SJCRH30 (cell line): ENCODE results near the gene TARBP2. TPM values are rescaled to one million over a fixed set of nuclear protein-coding genes. Genes with fewer than 3 reads are reported as not detected.

Source experiments
- DNase-seq, 2 experiments: peaks; one replicate each; pipeline ENCODE4 v3.0.0-alpha.2; 2015 to 2020
- H3K27ac ChIP-seq: fragments of 250-450 bp; sonication (Bioruptor Pico); 2 replicates; pipeline ENCODE4 v1.5.1; 2020; ENCODE audit warnings: mild to moderate bottlenecking, moderate library complexity
- H3K27me3 ChIP-seq: fragments of 250-450 bp; sonication (Bioruptor Pico); 2 replicates; pipeline ENCODE4 v1.5.1; 2020; ENCODE audit warnings: mild to moderate bottlenecking, moderate library complexity
- H3K36me3 ChIP-seq: fragments of 250-450 bp; sonication (Bioruptor Pico); 2 replicates; pipeline ENCODE4 v1.5.1; 2020; ENCODE audit warnings: mild to moderate bottlenecking, moderate library complexity
- H3K4me1 ChIP-seq: fragments of 250-450 bp; sonication (Bioruptor Pico); 2 replicates; pipeline ENCODE4 v1.5.1; 2020; ENCODE audit warnings: mild to moderate bottlenecking, moderate library complexity
- H3K4me3 ChIP-seq: fragments of 250-450 bp; sonication (Bioruptor Pico); 2 replicates; pipeline ENCODE4 v1.5.1; 2020; ENCODE audit warnings: mild to moderate bottlenecking, moderate library complexity
- H3K9me3 ChIP-seq: fragments of 250-450 bp; sonication (Bioruptor Pico); replicated peaks from 2 replicates; pipeline ENCODE4 v1.5.1; 2020; ENCODE audit warnings: mild to moderate bottlenecking, moderate library complexity
- total RNA-seq: library from RNA; depleted of rRNA; stranded (reverse); fragments of >200 nt; shearing (Covaris generic); gene quantifications from 2 replicates; pipeline ENCODE4 v1.2.3, GENCODE V29; 2014; rRNA removed

TARBP2 gene
- total RNA-seq, result 35.2 and 41.2 TPM in 2 replicates

GRCh38 chr12:53500776-53501614 lies at the start of gene TARBP2:
Gene TARBP2, plus strand, starts transcription at chr12:53501283. Its CDS starts 126 bp downstream, at chr12:53501409.
- Histone ChIP-seq H3K4me1 (peaks cover 15% of the 10 kb centered on the region), H3K36me3 (no peaks in the 10 kb centered on the region), H3K4me3 (peak within 1 kb of the TSS; percentile 80), H3K9me3 (no peaks in the 10 kb centered on the region), H3K27ac (peak within 1 kb of the TSS; percentile 93), H3K27me3 (no peaks in the 10 kb centered on the region)
- DNase-seq, result peak; percentile 97 to 99

- Histone ChIP-seq H3K4me3 (peak within 1 kb of the TSS; percentile 96), H3K27me3 (no peaks in the 10 kb centered on the region), H3K36me3 (peaks cover 43% of the 10 kb centered on the region), H3K9me3 (no peaks in the 10 kb centered on the region), H3K4me1 (peaks cover 8% of the 10 kb centered on the region), H3K27ac (peak within 1 kb of the TSS; percentile 94)
- peak; percentile 99 for DNase-seq
These were observed 49.4 kb upstream of the TARBP2 start, which contains the start of gene PCBP2 for GRCh38 chr12:53451661-53452158. Gene PCBP2, plus strand, starts transcription at chr12:53452102. Its CDS starts 2,699 bp downstream, at chr12:53454801.

- Histone ChIP-seq H3K4me3 (peak overlapping the region; percentile 96), H3K27me3 (no peaks in the 10 kb centered on the region), H3K9me3 (no peaks in the 10 kb centered on the region), H3K4me1 (peaks cover 8% of the 10 kb centered on the region), H3K27ac (peak overlapping the region; percentile 94), H3K36me3 (peaks cover 50% of the 10 kb centered on the region)
- DNase-seq, result peak; percentile 77 to 84
These were observed 48.7 kb upstream of the TARBP2 start for GRCh38 chr12:53452159-53453077.

GRCh38 chr12:53453953-53454640 lies 47.0 kb upstream of the TARBP2 start:
- no peak for DNase-seq

GRCh38 chr12:53454707-53455106 lies 46.4 kb upstream of the TARBP2 start:
- peaks cover 8% of the 10 kb centered on the region for H3K4me1 ChIP-seq
- no peak overlapping the region for H3K27ac ChIP-seq
- H3K4me3 ChIP-seq, result no peak overlapping the region
- no peak for DNase-seq
- H3K9me3 ChIP-seq, result no peaks in the 10 kb centered on the region
- H3K36me3 ChIP-seq, result peaks cover 71% of the 10 kb centered on the region
- H3K27me3 ChIP-seq, result no peaks in the 10 kb centered on the region

More at GRCh38 chr12:53453953-53454640, 47.0 kb upstream of the TARBP2 start:
- Histone ChIP-seq H3K9me3 (no peaks in the 10 kb centered on the region), H3K4me3 (peak overlapping the region; percentile 96), H3K36me3 (peaks cover 64% of the 10 kb centered on the region), H3K27ac (no peak overlapping the region), H3K27me3 (no peaks in the 10 kb centered on the region), H3K4me1 (peaks cover 8% of the 10 kb centered on the region)

GRCh38 chr12:53456654-53457366 lies 44.3 kb upstream of the TARBP2 start:
- no peak overlapping the region for H3K4me3 ChIP-seq
- H3K36me3 ChIP-seq, result peaks cover 92% of the 10 kb centered on the region
- no peaks in the 10 kb centered on the region for H3K9me3 ChIP-seq
- no peak overlapping the region for H3K27ac ChIP-seq
- DNase-seq, result no peak
- no peaks in the 10 kb centered on the region for H3K27me3 ChIP-seq
- peaks cover 8% of the 10 kb centered on the region for H3K4me1 ChIP-seq

GRCh38 chr12:53459097-53459496 lies 42.0 kb upstream of the TARBP2 start:
- Histone ChIP-seq H3K36me3 (peaks cover 99% of the 10 kb centered on the region), H3K9me3 (no peaks in the 10 kb centered on the region), H3K4me1 (no peaks in the 10 kb centered on the region), H3K4me3 (no peak overlapping the region), H3K27me3 (no peaks in the 10 kb centered on the region), H3K27ac (no peak overlapping the region)
- no peak for DNase-seq

- H3K27me3 ChIP-seq, result no peaks in the 10 kb centered on the region
- no peaks in the 10 kb centered on the region for H3K4me1 ChIP-seq
- H3K36me3 ChIP-seq, result peaks cover 98% of the 10 kb centered on the region
- H3K9me3 ChIP-seq, result no peaks in the 10 kb centered on the region
- DNase-seq, result no peak
- no peak overlapping the region for H3K4me3 ChIP-seq
- no peak overlapping the region for H3K27ac ChIP-seq
These were observed 40.0 kb upstream of the TARBP2 start for GRCh38 chr12:53461059-53461458.

GRCh38 chr12:53461591-53461990 lies 39.5 kb upstream of the TARBP2 start:
- no peak overlapping the region for H3K4me3 ChIP-seq
- DNase-seq, result no peak
- H3K4me1 ChIP-seq, result no peaks in the 10 kb centered on the region
- H3K27ac ChIP-seq, result no peak overlapping the region
- no peaks in the 10 kb centered on the region for H3K27me3 ChIP-seq
- H3K36me3 ChIP-seq, result peaks cover 98% of the 10 kb centered on the region
- H3K9me3 ChIP-seq, result no peaks in the 10 kb centered on the region

GRCh38 chr12:53462935-53463334 lies 38.1 kb upstream of the TARBP2 start:
- H3K9me3 ChIP-seq, result no peaks in the 10 kb centered on the region
- H3K36me3 ChIP-seq, result peaks cover 98% of the 10 kb centered on the region
- no peaks in the 10 kb centered on the region for H3K4me1 ChIP-seq
- no peak overlapping the region for H3K4me3 ChIP-seq
- no peaks in the 10 kb centered on the region for H3K27me3 ChIP-seq
- no peak overlapping the region for H3K27ac ChIP-seq
- no peak for DNase-seq

- H3K27ac ChIP-seq, result no peak overlapping the region
- no peak overlapping the region for H3K4me3 ChIP-seq
- H3K9me3 ChIP-seq, result no peaks in the 10 kb centered on the region
- no peaks in the 10 kb centered on the region for H3K27me3 ChIP-seq
- DNase-seq, result no peak
- no peaks in the 10 kb centered on the region for H3K4me1 ChIP-seq
- peaks cover 98% of the 10 kb centered on the region for H3K36me3 ChIP-seq
These were observed 37.1 kb upstream of the TARBP2 start for GRCh38 chr12:53463802-53464560.

- H3K4me3 ChIP-seq, result no peak overlapping the region
- no peak for DNase-seq
- no peak overlapping the region for H3K27ac ChIP-seq
- H3K4me1 ChIP-seq, result no peaks in the 10 kb centered on the region
- no peaks in the 10 kb centered on the region for H3K27me3 ChIP-seq
- H3K9me3 ChIP-seq, result no peaks in the 10 kb centered on the region
- H3K36me3 ChIP-seq, result peaks cover 98% of the 10 kb centered on the region
These were observed 36.2 kb upstream of the TARBP2 start for GRCh38 chr12:53464685-53465418.

- Histone ChIP-seq H3K27ac (no peak overlapping the region), H3K4me3 (no peak overlapping the region), H3K27me3 (no peaks in the 10 kb centered on the region), H3K9me3 (no peaks in the 10 kb centered on the region), H3K36me3 (peaks cover 98% of the 10 kb centered on the region), H3K4me1 (no peaks in the 10 kb centered on the region)
- no peak for DNase-seq
These were observed 35.4 kb upstream of the TARBP2 start for GRCh38 chr12:53465679-53466078.
